Natural killer cell (primary cell): ENCODE data around the gene CES2. TPM values are rescaled to one million over a fixed set of nuclear protein-coding genes. Genes with fewer than 3 reads are reported as not detected.

ENCODE experiments used
- ATAC-seq, 3 donors: fragments of 150-1000 bp in 2 of 3; fragments of 200-7000 bp in 1 of 3; cut with Tn5 transposase; 1 replicate in 1 of 3; 2 replicates in 2 of 3; pipeline ENCODE4 v1.10.0; 2021; ENCODE audit warnings: mild to moderate bottlenecking in 2 of 3, moderate library complexity in 2 of 3
- DNase-seq, 2 donors: peaks; one replicate each; pipeline versions ENCODE4 v3.0.0 to v3.0.0-alpha.2; 2013 to 2021; ENCODE audit warnings: mixed read lengths in 1 of 2
- H3K27ac ChIP-seq: one replicate; pipeline ENCODE4 v1.5.1; 2013; ENCODE audit warnings: mild to moderate bottlenecking, low read length
- H3K27me3 ChIP-seq: one replicate; pipeline ENCODE4 v1.6.1; 2013; ENCODE audit warnings: low read length; ENCODE audit not compliant: control insufficient read depth, insufficient read depth
- H3K36me3 ChIP-seq: one replicate; pipeline ENCODE4 v1.6.1; 2013; ENCODE audit warnings: low read length; ENCODE audit not compliant: control insufficient read depth, insufficient read depth
- H3K4me1 ChIP-seq: one replicate; pipeline ENCODE4 v1.6.1; 2013; ENCODE audit warnings: low read length; ENCODE audit not compliant: control insufficient read depth, insufficient read depth
- H3K4me3 ChIP-seq: one replicate; pipeline ENCODE4 v1.5.1; 2013; ENCODE audit warnings: low read length
- H3K9me3 ChIP-seq: one replicate; pipeline ENCODE4 v1.6.1; 2013; ENCODE audit warnings: low read length; ENCODE audit not compliant: control insufficient read depth, insufficient read depth
- H3K27ac Mint-ChIP-seq, 2 donors: one replicate each; pipeline ENCODE4 v1.8.0; 2022; ENCODE audit warnings: mild to moderate bottlenecking in 2 of 2, mixed read lengths in 2 of 2, moderate library complexity in 1 of 2
- H3K27me3 Mint-ChIP-seq, 2 donors: one replicate each; pipeline ENCODE4 v1.8.0; 2022; ENCODE audit warnings: low read depth in 2 of 2, mixed read lengths in 2 of 2
- H3K36me3 Mint-ChIP-seq: one replicate; pipeline ENCODE4 v1.8.0; 2022; ENCODE audit warnings: mixed read lengths
- H3K4me1 Mint-ChIP-seq, 2 donors: one replicate each; pipeline ENCODE4 v1.8.0; 2022; ENCODE audit warnings: mixed read lengths in 2 of 2
- H3K4me3 Mint-ChIP-seq: one replicate; pipeline ENCODE4 v1.8.0; 2022; ENCODE audit warnings: mild to moderate bottlenecking, moderate library complexity, mixed read lengths
- H3K9me3 Mint-ChIP-seq, 2 donors: one replicate each; pipeline ENCODE4 v1.8.0; 2022; ENCODE audit warnings: mixed read lengths in 2 of 2
- CTCF ChIP-seq: fragments of 200-600 bp; IDR thresholded peaks from one replicate; pipeline ENCODE4 v1.8.0; 2022; ENCODE audit warnings: antibody characterized with exemption
- WGBS: methylation state at CpG from one replicate; pipeline ENCODE4 v1.1.7; 2013; ENCODE audit warnings: missing lambda C conversion rate; ENCODE audit not compliant: insufficient coverage; 5-methylcytosine and 5-hydroxymethylcytosine counted together
- intact Hi-C: fragments of 100-400 bp; cut with micrococcal nuclease; formaldehyde crosslinking; loops from one replicate; pipeline ENCODE4 v1.14.2; 2022
- total RNA-seq, 4 donors: library from RNA; stranded (reverse); fragments of 120-200 nt in 1 of 4; gene quantifications; one replicate each; pipeline versions ENCODE4 v1.2.3 to v1.2.4, GENCODE V29; 2013 to 2022

CES2 gene
- total RNA-seq, 3 donors from 2014 or later (not counting 1 experiment from before 2014, with no cell fraction given) = 26.9 to 33.6 (median 33.1) TPM

DNA sequence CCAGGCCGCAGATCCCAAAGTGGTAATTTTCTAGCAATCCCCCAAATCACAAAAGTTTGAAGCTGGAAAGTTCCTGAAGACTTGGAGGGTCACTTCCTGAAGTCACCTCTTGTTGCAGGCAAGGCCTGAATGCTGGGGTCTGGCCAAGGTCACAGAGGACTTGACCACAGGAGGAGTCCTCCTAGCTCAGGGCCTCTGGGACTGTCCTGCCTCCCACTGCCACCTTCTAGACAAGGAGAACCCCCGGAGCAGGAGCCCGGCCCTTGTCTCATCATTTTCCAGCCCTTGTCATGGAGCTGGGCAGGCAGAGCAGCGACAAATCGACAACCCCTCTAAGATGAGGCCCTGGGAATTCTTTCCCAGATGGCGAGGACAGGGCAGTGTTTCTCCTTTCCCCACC is 17.0 kb upstream of the CES2 start:
- Mint-ChIP-seq H3K27ac (no peak overlapping the region), H3K4me1 (no peaks in the 10 kb centered on the region), H3K36me3 (no peaks in the 10 kb centered on the region), H3K27me3 (peaks cover 3 to 18% of the 10 kb centered on the region in 2 donors), H3K9me3 (no peaks in the 10 kb centered on the region), H3K4me3 (no peak overlapping the region)
- H3K4me3 ChIP-seq = no peak overlapping the region
- H3K27ac ChIP-seq = no peak overlapping the region
- intact Hi-C loops = no loop called here
- H3K27me3 ChIP-seq = peaks cover 6% of the 10 kb centered on the region
- DNase-seq = no peak
- no peak for TF ChIP-seq CTCF
- 89% methylated on average over 6 of the region's 6 CpGs for WGBS
- no peak for ATAC-seq
- no peaks in the 10 kb centered on the region for H3K9me3 ChIP-seq
- no peaks in the 10 kb centered on the region for H3K36me3 ChIP-seq
- no peaks in the 10 kb centered on the region for H3K4me1 ChIP-seq

DNA sequence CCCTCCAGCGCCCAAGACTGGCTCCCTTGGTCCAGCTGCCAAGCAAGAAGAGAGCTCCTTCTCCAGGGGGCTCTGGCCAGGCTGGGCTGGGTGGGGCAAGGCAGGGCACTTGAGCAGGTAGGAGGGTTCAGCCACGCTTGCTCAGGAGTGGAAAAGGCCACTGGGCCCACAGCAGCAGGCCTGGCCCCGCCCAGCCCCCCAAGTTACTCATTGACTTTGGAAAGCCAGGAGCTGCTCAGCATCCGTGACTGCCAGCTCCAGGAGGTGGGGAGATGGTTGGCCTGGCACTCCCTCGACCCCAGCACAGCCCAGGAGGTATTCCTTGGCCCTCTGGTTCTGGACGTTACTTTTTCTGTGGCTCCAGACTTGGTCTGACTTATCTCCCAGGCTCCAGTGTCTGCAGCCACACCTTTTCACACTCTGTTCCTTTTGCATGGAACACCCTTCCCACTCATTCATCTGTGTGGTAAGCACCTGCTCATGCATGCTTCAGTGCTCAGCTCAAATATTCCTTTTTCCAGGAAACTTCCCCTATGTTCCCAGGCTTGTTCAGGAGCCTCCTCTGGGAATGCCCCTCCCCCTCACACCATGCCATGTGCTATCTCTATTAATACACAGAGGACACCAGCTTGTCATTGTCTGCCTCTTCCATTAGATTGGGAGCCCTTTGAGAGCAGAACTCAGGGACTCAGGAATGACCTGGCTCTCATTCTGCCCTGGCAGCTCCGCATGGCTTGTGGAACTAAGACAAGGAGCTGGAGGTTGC is 16.3 kb upstream of the CES2 start, which contains the start of gene CDH16:
TSS of gene CDH16 (minus strand) at position 83 of the 766 bp plus-strand sequence. CDS start 820 bp downstream, outside the sequence.
- Mint-ChIP-seq H3K27me3 (peaks cover 9 to 24% of the 10 kb centered on the region in 2 donors), H3K27ac (no peak within 1 kb of the TSS), H3K36me3 (no peaks in the 10 kb centered on the region), H3K4me3 (no peak within 1 kb of the TSS), H3K9me3 (no peaks in the 10 kb centered on the region), H3K4me1 (peaks cover 0 to 5% of the 10 kb centered on the region in 2 donors)
- intact Hi-C loops = no loop called here
- no peaks in the 10 kb centered on the region for H3K4me1 ChIP-seq
- WGBS = 80% methylated on average over 7 of the region's 7 CpGs
- no peak for TF ChIP-seq CTCF
- no peaks in the 10 kb centered on the region for H3K36me3 ChIP-seq
- no peaks in the 10 kb centered on the region for H3K9me3 ChIP-seq
- ATAC-seq (no peak), DNase-seq (no peak)
- H3K27ac ChIP-seq = no peak within 1 kb of the TSS
- no peak within 1 kb of the TSS for H3K4me3 ChIP-seq
- H3K27me3 ChIP-seq = peaks cover 8% of the 10 kb centered on the region

DNA sequence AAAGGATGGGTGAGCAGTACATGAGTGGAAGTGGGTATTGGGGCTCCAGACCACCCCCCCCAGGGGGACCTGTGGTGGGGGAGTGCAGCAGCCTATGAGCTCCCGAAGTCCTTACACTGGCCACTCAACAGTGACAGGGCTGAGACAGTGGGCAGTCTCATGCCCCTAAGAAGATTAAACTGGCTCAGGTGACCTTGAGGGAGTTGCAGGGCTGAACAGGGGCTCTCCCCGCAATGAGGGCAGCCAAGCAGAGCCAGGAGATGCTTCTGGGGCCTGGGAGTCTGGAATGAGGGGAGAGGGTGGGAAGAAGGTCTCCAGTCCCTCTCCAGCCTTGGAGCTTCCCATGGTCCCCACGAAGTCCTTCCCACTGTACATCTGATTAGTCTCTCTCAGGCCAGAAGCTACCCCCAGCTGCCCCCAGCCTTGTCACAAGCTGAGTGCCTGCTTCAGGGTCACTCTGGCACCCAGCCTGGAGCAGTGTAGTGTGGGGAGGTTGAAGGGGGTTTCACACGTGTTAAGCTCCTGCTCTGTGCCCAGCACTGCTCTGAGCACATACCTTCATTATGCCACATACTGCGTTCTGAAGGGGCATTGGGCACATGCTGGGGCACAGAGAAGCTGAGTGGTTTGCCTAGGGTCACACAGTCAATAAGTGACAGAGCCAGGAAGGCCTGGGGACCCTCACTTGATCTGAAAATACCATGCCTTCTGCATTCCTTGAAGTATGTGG is 15.6 kb upstream of the CES2 start:
- Histone ChIP-seq H3K4me1 (peaks cover 3% of the 10 kb centered on the region), H3K4me3 (no peak overlapping the region), H3K27ac (no peak overlapping the region), H3K9me3 (no peaks in the 10 kb centered on the region), H3K27me3 (peaks cover 12% of the 10 kb centered on the region), H3K36me3 (no peaks in the 10 kb centered on the region)
- Mint-ChIP-seq H3K4me1 (peaks cover 0 to 5% of the 10 kb centered on the region in 2 donors), H3K36me3 (no peaks in the 10 kb centered on the region), H3K4me3 (no peak overlapping the region), H3K27me3 (peaks cover 10 to 25% of the 10 kb centered on the region in 2 donors), H3K27ac (no peak overlapping the region), H3K9me3 (no peaks in the 10 kb centered on the region)
- ATAC-seq (no peak), DNase-seq (no peak)
- WGBS = 77% methylated on average over 5 of the region's 5 CpGs
- intact Hi-C loops = no loop called here
- TF ChIP-seq CTCF = no peak
